Measurements from ENCODE around the gene ITPR2.

ITPR2 gene

GRCh38 chr12:26402648-26403047, 430.3 kb downstream of the ITPR2 start:
- H3K27ac ChIP-seq: no peak overlapping the region
- no peak for TF ChIP-seq CTCF (IDR thresholded peaks at IDR 0.05)
- no peak overlapping the region for H3K4me3 ChIP-seq
- no peak for DNase-seq (ENCODE audit: low spot score)

- no peak overlapping the region for H3K4me3 ChIP-seq
- TF ChIP-seq CTCF (IDR thresholded peaks at IDR 0.05): no peak
- DNase-seq (ENCODE audit: low spot score): no peak
- no peak overlapping the region for H3K27ac ChIP-seq
Measured at GRCh38 chr12:26401874-26402273, 431.1 kb downstream of the ITPR2 start.

GRCh38 chr12:26400627-26401026, 432.4 kb downstream of the ITPR2 start:
- Histone ChIP-seq H3K4me3 (no peak overlapping the region), H3K27ac (no peak overlapping the region)
- no peak for TF ChIP-seq CTCF (IDR thresholded peaks at IDR 0.05)
- no peak for DNase-seq (ENCODE audit: low spot score)

GRCh38 chr12:26399381-26399780, 433.6 kb downstream of the ITPR2 start:
- no peak overlapping the region for H3K27ac ChIP-seq
- H3K4me3 ChIP-seq: no peak overlapping the region
- DNase-seq (ENCODE audit: low spot score): no peak
- TF ChIP-seq CTCF (IDR thresholded peaks at IDR 0.05): no peak

GRCh38 chr12:26396402-26396801, 436.6 kb downstream of the ITPR2 start:
- no peak overlapping the region for H3K4me3 ChIP-seq
- no peak for DNase-seq (ENCODE audit: low spot score)

GRCh38 chr12:26389343-26389742, 443.7 kb downstream of the ITPR2 start:
- TF ChIP-seq CTCF (IDR thresholded peaks at IDR 0.05): no peak
- Histone ChIP-seq H3K4me3 (no peak overlapping the region), H3K27ac (no peak overlapping the region)
- DNase-seq (ENCODE audit: low spot score): no peak

More at GRCh38 chr12:26396402-26396801, 436.6 kb downstream of the ITPR2 start:
- no peak overlapping the region for H3K27ac ChIP-seq
- no peak for TF ChIP-seq CTCF (IDR thresholded peaks at IDR 0.05)

- no peak for TF ChIP-seq CTCF (IDR thresholded peaks at IDR 0.05)
- no peak for DNase-seq (ENCODE audit: low spot score)
- no peak overlapping the region for H3K27ac ChIP-seq
- no peak overlapping the region for H3K4me3 ChIP-seq
Measured at GRCh38 chr12:26384536-26384935, 448.5 kb downstream of the ITPR2 start.

All from coronary artery (tissue), 2 donors.